ENCODE data around the gene GTPBP1.

The GTPBP1 gene

DNA sequence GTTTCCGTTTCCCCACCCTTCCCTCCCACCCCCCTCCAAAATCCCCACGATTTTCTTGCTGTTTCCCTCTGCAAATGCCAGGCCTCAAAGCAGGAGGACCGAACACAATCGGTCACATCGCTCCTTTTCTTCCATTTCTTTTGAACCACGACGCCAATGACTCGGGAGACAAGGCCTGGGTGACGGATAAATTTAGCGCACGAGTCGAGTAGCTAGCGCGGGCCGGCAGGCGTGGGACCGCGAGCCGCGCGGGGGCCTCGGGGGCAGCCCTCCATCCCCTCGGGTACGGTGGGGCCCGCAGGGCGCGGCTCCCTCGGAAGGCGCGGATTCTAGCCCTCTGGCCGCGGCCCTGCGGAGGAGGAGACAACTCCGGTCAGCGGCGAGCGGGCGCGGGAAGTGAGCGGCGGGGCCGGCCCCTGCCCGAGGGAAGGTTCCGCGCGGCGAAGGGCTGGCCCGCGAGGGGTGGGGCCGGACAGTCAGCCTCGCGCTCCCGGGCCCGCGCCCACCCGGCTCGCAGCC lies 5.4 kb upstream of the GTPBP1 start:
- Histone ChIP-seq H3K79me1 (ENCODE audit: low read length) (peaks cover 9% of the 10 kb centered on the region), H3K4ac (ENCODE audit: low read depth, low read length) (peak overlapping the region; percentile 59), H3K9ac (ENCODE audit: low read length) (peak overlapping the region; percentile 96), H3K56ac (ENCODE audit: low read length) (peak overlapping the region; percentile 97), H3K4me3 (ENCODE audit: low read length) (peak overlapping the region; percentile 93), H2BK15ac (replicated peaks; ENCODE audit: low read depth) (no peak overlapping the region), H2BK120ac (ENCODE audit: low read depth, low read length) (peak overlapping the region; percentile 52), H2AK5ac (ENCODE audit: low read length) (no peak overlapping the region), H3K4me2 (ENCODE audit: low read length) (peak overlapping the region; percentile 77), H2BK5ac (ENCODE audit: low read length) (no peak overlapping the region), H4K5ac (ENCODE audit: low read length) (no peak overlapping the region), H3K23ac (ENCODE audit: low read length) (no peak overlapping the region), H3K18ac (ENCODE audit: low read length) (peak overlapping the region; percentile 93), H3K27me3 (ENCODE audit: insufficient read depth, low read length, poor library complexity) (no peaks in the 10 kb centered on the region), H3K27ac (ENCODE audit: low read depth, low read length) (peak overlapping the region; percentile 76), H3K4me1 (ENCODE audit: control insufficient read depth, low read depth, low read length) (peaks cover 3% of the 10 kb centered on the region), H4K8ac (ENCODE audit: low read depth, low read length) (no peak overlapping the region), H3K79me2 (ENCODE audit: control insufficient read depth, insufficient read depth, low read length) (peaks cover 18% of the 10 kb centered on the region), H3K36me3 (ENCODE audit: control insufficient read depth, insufficient read depth, low read length) (no peaks in the 10 kb centered on the region)
- no CpG with 5 or more reads among the region's 57 CpGs for WGBS (ENCODE audit: extremely low coverage, insufficient coverage, low lambda C conversion rate)
- peak; percentile 46 for DNase-seq

DNA sequence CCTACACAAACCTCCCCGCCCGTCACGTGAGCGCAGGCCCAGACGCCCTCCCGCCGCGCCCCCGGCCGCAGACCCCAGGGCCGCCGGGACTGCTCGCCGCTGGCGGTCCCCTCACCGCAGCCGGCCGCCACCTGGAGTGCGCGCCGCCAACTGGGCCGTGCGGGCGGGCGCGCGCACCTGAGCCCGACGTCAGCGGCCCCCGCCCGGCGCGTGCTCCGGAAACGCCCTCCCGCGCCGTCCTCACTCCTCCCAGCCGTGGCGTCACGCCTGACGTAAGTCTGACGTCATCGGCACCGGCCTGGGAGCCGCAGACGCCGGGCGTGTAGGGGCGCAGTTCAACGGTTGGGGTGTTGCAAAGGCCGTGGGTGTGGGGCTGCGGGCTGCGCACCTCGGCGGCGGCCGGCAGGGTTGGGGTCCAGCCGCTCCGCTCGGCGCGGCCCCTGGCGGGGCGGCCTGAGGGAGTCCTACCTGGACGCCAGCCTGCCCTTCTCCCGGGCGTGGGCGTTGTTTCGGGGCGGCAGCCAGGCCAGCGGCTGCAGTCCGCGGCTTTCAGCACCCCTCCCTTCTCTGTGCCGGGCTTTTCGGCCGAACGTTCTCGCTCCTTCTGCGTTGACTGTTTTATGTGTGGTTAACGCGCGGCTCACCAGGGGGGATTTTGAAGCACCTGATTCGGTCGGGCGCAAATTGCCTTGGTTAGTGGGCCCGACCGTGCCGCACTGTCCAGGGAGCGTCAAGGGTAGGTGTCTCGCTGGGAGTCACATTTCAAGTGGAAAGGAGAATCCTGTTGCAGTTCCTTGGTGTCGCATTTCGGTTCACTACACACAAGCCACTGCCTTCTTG lies 4.7 kb upstream of the GTPBP1 start, which contains the start of gene JOSD1:
JOSD1 (minus strand) TSS at position 155 of the 840 bp plus-strand sequence. CDS start 956 bp downstream, outside the sequence.
- peak; percentile 96 for DNase-seq
- WGBS (ENCODE audit: extremely low coverage, insufficient coverage, low lambda C conversion rate): no CpG with 5 or more reads among the region's 94 CpGs

DNA sequence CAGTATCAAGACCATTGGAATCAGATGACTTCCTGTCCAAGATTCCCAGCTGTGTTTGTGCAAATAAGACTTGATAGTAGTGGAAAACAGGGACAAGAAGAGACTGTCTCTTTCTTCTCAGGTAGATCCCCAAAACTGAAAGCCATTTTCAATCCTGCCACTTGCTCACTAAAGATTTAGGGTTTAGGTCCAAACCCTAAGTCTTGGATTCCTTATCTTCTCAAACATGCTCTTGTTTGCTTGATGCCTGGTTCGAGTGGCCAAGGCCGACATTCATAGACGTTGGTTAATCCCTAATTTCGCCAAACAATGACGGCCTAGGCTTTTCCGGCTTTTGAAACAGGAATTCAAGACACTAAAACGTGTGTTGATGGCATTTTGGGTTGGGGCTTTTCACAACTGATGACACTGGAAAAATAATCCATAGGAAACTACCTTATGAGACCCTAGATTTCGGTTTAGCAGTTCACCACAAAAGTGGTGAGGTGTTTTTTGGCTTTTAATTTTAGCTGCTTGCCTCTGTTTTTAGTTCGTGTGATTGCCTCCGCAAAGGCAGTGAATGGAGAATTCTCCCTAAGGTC lies 1.0 kb upstream of the GTPBP1 start:
- Histone ChIP-seq H3K18ac (ENCODE audit: low read length) (no peak overlapping the region), H3K27me3 (ENCODE audit: insufficient read depth, low read length, poor library complexity) (no peaks in the 10 kb centered on the region), H2BK120ac (ENCODE audit: low read depth, low read length) (no peak overlapping the region), H3K9ac (ENCODE audit: low read length) (peak overlapping the region; percentile 72), H4K5ac (ENCODE audit: low read length) (no peak overlapping the region), H3K79me1 (ENCODE audit: low read length) (peaks cover 13% of the 10 kb centered on the region), H3K4me2 (ENCODE audit: low read length) (peak overlapping the region; percentile 54), H3K23ac (ENCODE audit: low read length) (no peak overlapping the region), H3K79me2 (ENCODE audit: control insufficient read depth, insufficient read depth, low read length) (peaks cover 39% of the 10 kb centered on the region), H3K36me3 (ENCODE audit: control insufficient read depth, insufficient read depth, low read length) (no peaks in the 10 kb centered on the region), H2AK5ac (ENCODE audit: low read length) (no peak overlapping the region), H3K4ac (ENCODE audit: low read depth, low read length) (no peak overlapping the region), H3K4me1 (ENCODE audit: control insufficient read depth, low read depth, low read length) (peaks cover 14% of the 10 kb centered on the region), H4K8ac (ENCODE audit: low read depth, low read length) (no peak overlapping the region), H2BK5ac (ENCODE audit: low read length) (no peak overlapping the region), H3K56ac (ENCODE audit: low read length) (peak overlapping the region; percentile 85), H3K27ac (ENCODE audit: low read depth, low read length) (peak overlapping the region; percentile 2), H2BK15ac (replicated peaks; ENCODE audit: low read depth) (no peak overlapping the region), H3K4me3 (ENCODE audit: low read length) (no peak overlapping the region)
- peak; percentile 19 for DNase-seq
- WGBS (ENCODE audit: extremely low coverage, insufficient coverage, low lambda C conversion rate): no CpG with 5 or more reads among the region's 10 CpGs

More for the DNA sequence above, 4.7 kb upstream of the GTPBP1 start, which contains the start of gene JOSD1:
- Histone ChIP-seq H3K27me3 (ENCODE audit: insufficient read depth, low read length, poor library complexity) (no peaks in the 10 kb centered on the region), H3K56ac (ENCODE audit: low read length) (peak within 1 kb of the TSS; percentile 97), H3K9ac (ENCODE audit: low read length) (peak within 1 kb of the TSS; percentile 96), H3K4me3 (ENCODE audit: low read length) (peak within 1 kb of the TSS; percentile 93), H3K4ac (ENCODE audit: low read depth, low read length) (peak within 1 kb of the TSS; percentile 59), H3K79me1 (ENCODE audit: low read length) (peaks cover 9% of the 10 kb centered on the region), H2BK120ac (ENCODE audit: low read depth, low read length) (peak within 1 kb of the TSS; percentile 52), H2AK5ac (ENCODE audit: low read length) (no peak within 1 kb of the TSS), H3K36me3 (ENCODE audit: control insufficient read depth, insufficient read depth, low read length) (no peaks in the 10 kb centered on the region), H3K79me2 (ENCODE audit: control insufficient read depth, insufficient read depth, low read length) (peaks cover 19% of the 10 kb centered on the region), H3K18ac (ENCODE audit: low read length) (peak within 1 kb of the TSS; percentile 93), H3K4me1 (ENCODE audit: control insufficient read depth, low read depth, low read length) (peaks cover 3% of the 10 kb centered on the region), H3K23ac (ENCODE audit: low read length) (no peak within 1 kb of the TSS), H4K5ac (ENCODE audit: low read length) (peak within 1 kb of the TSS; percentile 44), H3K4me2 (ENCODE audit: low read length) (peak within 1 kb of the TSS; percentile 81), H2BK5ac (ENCODE audit: low read length) (no peak within 1 kb of the TSS), H4K8ac (ENCODE audit: low read depth, low read length) (peak within 1 kb of the TSS; percentile 5), H3K27ac (ENCODE audit: low read depth, low read length) (peak within 1 kb of the TSS; percentile 76), H2BK15ac (replicated peaks; ENCODE audit: low read depth) (no peak within 1 kb of the TSS)

DNA sequence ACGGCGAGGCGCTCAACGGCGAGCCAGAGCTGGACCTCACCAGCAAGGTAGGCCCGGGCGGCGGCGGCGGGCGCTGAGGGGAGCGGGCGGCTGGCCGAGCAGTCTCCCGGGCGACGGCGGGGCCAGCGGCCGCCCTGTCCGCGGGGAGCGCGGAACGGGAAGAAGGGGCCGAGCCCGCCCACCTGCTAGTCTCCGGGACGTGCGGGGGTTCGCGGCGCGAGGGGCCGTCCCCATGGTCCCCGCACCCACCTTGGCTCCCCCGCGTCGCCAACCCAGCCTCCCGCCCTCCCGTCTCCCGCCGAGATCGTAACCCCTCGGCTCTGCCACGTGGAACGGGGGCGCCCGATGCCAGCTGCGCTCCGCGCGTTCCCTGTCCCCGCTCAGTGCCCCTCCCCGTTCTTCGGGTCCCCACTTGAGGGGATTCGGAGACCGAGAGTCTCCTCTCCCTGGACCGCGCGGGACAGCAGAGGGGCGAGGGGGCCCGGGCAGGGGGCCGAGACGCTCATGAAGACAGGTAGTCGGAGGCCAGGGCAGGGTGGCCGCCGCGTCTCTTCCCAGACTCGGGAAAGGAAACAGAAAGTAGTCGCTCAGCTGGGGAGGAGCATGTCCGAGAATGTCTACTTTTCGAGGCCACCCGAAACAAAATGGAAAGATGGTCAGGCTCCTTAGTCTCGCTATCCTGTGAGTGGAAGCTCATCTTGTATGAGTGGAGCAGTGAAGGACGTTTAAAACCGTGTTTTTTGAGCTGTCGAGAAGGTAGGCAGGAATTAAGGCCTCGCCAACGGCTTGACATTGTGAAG lies 557 bp downstream of the GTPBP1 start:
- H3K27me3 ChIP-seq (ENCODE audit: insufficient read depth, low read length, poor library complexity): no peaks in the 10 kb centered on the region
- H2BK15ac ChIP-seq (replicated peaks; ENCODE audit: low read depth): no peak overlapping the region
- no peaks in the 10 kb centered on the region for H3K36me3 ChIP-seq (ENCODE audit: control insufficient read depth, insufficient read depth, low read length)
- H3K56ac ChIP-seq (ENCODE audit: low read length): peak overlapping the region; percentile 93
- no CpG with 5 or more reads among the region's 80 CpGs for WGBS (ENCODE audit: extremely low coverage, insufficient coverage, low lambda C conversion rate)
- peak overlapping the region; percentile 44 for H3K4ac ChIP-seq (ENCODE audit: low read depth, low read length)
- H4K5ac ChIP-seq (ENCODE audit: low read length): no peak overlapping the region
- H3K4me3 ChIP-seq (ENCODE audit: low read length): peak overlapping the region; percentile 21
- peak overlapping the region; percentile 32 for H3K4me2 ChIP-seq (ENCODE audit: low read length)
- no peak overlapping the region for H2BK5ac ChIP-seq (ENCODE audit: low read length)
- peak overlapping the region; percentile 86 for H3K18ac ChIP-seq (ENCODE audit: low read length)
- H3K23ac ChIP-seq (ENCODE audit: low read length): no peak overlapping the region
- peak; percentile 31 for DNase-seq
- peak overlapping the region; percentile 82 for H3K9ac ChIP-seq (ENCODE audit: low read length)
- H4K8ac ChIP-seq (ENCODE audit: low read depth, low read length): peak overlapping the region; percentile 43
- peaks cover 16% of the 10 kb centered on the region for H3K4me1 ChIP-seq (ENCODE audit: control insufficient read depth, low read depth, low read length)
- H3K27ac ChIP-seq (ENCODE audit: low read depth, low read length): peak overlapping the region; percentile 62
- H3K79me2 ChIP-seq (ENCODE audit: control insufficient read depth, insufficient read depth, low read length): peaks cover 47% of the 10 kb centered on the region
- H2AK5ac ChIP-seq (ENCODE audit: low read length): no peak overlapping the region
- H2BK120ac ChIP-seq (ENCODE audit: low read depth, low read length): no peak overlapping the region
- H3K79me1 ChIP-seq (ENCODE audit: low read length): peaks cover 13% of the 10 kb centered on the region

DNA sequence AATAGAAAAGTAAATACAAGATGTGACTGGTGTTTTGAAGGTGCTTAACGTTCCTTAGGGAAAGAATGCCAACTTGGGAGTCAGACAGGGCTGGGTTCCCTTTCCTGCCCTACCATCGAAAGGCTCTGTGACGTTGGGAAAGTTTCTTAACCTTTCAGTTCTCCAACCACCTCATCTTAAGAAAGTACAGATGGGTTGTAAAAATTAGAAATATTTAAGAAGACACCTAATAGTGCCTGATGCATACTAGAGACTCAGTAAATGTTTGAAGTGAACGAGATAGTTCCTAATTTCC lies 1.1 kb downstream of the GTPBP1 start:
- Histone ChIP-seq H3K4me2 (ENCODE audit: low read length) (peak overlapping the region; percentile 32), H2AK5ac (ENCODE audit: low read length) (no peak overlapping the region), H3K4me1 (ENCODE audit: control insufficient read depth, low read depth, low read length) (peaks cover 16% of the 10 kb centered on the region), H2BK15ac (replicated peaks; ENCODE audit: low read depth) (no peak overlapping the region), H4K8ac (ENCODE audit: low read depth, low read length) (no peak overlapping the region), H3K79me2 (ENCODE audit: control insufficient read depth, insufficient read depth, low read length) (peaks cover 47% of the 10 kb centered on the region), H2BK5ac (ENCODE audit: low read length) (no peak overlapping the region), H3K79me1 (ENCODE audit: low read length) (peaks cover 13% of the 10 kb centered on the region), H2BK120ac (ENCODE audit: low read depth, low read length) (no peak overlapping the region), H4K5ac (ENCODE audit: low read length) (no peak overlapping the region), H3K4ac (ENCODE audit: low read depth, low read length) (no peak overlapping the region), H3K27me3 (ENCODE audit: insufficient read depth, low read length, poor library complexity) (no peaks in the 10 kb centered on the region), H3K18ac (ENCODE audit: low read length) (no peak overlapping the region), H3K9ac (ENCODE audit: low read length) (peak overlapping the region; percentile 82), H3K56ac (ENCODE audit: low read length) (peak overlapping the region; percentile 93), H3K27ac (ENCODE audit: low read depth, low read length) (no peak overlapping the region), H3K36me3 (ENCODE audit: control insufficient read depth, insufficient read depth, low read length) (no peaks in the 10 kb centered on the region), H3K4me3 (ENCODE audit: low read length) (peak overlapping the region; percentile 21), H3K23ac (ENCODE audit: low read length) (no peak overlapping the region)
- no CpG with 5 or more reads among the region's 4 CpGs for WGBS (ENCODE audit: extremely low coverage, insufficient coverage, low lambda C conversion rate)
- peak; percentile 25 for DNase-seq

Measured in mesendoderm (in vitro differentiated cells).